HG03439 (cell line): Measurements from ENCODE around the gene MCF2L.

Experiments used
- ATAC-seq: cut with Tn5 transposase; IDR thresholded peaks from one replicate; pipeline ENCODE4 v1.9.1; 2021; ENCODE audit warnings: mild to moderate bottlenecking, moderate library complexity; ENCODE audit not compliant: unreplicated experiment

The MCF2L gene

DNA sequence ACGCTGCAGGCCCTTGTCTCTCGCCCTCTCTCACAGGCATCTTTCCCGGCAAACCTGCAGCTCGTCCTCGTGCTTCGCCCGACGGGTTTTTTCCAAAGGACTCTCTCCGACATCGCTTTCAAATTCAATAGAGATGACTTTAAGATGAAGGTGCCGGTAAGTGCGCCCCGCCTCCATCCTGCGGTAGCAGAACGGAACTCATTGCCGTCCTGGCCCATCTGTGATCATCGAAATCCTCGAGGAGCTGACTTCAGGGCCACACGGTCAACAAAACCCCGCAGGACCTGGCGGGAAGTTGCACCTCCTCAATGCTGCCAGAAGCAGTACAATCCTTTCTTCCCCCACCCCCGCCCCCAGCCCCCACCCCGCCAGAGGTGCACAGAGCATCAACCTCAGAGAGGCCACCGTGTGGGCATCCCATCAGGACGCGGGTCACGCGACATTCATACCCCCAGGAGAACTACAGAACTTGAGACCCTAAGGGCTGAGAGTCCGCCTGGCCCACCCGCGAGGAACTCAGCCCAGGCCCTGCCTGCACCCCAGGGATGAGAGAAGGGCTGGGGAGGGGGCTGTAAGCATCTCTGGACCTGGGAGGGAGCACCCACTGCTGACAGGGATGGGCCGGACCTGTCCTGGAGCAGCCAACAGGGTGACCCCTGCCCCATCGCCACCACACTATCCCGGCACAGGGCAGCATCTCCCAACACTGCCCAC lies 91.7 kb downstream of the MCF2L start:
- no peak for ATAC-seq

DNA sequence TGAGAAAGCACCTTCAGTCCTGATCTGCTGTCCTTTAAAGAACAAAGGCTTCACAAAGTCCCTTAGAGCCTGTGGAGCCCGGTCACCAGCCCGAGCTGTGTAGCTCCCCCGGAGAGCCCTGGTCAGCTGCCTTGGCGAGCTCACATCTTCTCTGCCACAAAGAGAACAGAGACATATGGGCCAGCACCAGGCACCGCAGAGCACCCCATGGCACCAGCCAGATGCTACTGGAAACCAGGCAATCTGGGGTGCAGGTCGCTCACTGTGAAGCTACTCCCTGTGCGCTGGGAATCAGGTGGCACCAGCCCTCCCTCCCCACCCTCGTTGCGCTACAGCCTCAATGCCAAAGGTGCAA lies 92.2 kb downstream of the MCF2L start:
- ATAC-seq = no peak

DNA sequence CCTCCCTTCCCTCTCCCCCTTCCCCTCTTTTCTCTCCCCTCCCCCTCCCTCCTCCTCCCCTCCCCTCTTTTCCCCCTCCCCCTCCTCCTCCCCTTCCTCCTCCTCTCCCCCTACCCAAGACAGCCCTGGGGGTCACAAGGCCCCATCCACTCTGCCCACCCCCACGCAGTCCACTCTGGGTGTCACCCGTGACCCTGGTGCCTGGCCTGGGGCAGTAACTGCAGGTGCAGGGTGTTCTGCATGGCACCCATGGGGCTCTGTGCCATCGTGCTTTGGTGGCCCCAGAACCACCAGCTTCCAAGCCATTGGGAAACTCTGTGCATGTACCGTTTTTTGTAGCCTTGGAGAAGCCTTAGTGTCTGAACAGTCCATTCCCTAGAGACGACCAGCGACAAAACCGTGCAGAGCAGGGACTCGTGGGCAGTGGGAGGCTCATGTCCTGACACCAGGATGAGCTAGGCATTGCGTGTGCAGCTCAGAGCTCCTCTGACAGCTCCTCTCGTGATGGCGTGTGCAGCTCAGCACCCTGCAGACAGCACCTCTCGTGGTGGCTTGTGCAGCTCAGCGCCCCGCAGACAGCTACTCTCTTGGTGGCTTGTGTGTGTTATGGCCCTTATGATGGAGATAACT lies 92.9 kb downstream of the MCF2L start:
- no peak for ATAC-seq

DNA sequence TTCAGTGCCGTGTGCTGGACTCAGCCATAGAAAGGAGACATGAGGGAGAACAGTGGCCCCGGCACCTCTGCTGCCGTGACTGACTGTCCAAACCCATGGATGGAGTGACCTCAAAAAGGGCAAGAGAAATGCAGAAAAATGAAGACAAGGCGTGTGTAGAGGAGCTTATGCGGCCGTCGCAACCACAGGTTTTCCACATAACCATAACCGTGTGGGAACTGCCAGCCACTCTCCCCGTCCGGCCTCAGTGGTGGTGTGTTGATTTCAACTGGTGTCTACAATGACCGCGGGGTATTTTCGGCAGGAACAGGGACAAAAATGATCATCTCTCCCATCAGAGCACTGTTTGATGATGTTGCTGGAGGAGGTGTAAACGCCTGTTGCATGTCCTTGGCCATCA lies 93.7 kb downstream of the MCF2L start:
- ATAC-seq = no peak

DNA sequence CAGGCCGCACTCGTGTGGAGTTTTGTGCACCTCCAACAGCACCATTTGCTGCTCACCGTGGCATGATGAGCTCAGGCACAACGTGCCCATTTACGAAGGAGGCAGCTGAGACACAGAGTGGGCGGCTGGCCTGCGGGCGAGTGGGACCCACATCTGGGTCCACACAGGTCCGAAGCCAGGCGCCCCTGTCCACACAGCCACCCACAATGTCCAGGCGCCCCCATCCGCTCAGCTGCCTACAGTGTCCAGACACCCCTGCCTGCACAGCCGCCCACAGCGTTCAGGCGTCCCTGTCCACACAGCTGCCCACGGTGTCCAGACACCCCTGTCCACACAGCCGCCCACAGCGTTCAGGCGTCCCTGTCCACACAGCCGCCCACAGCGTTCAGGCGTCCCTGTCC lies 94.1 kb downstream of the MCF2L start:
- no peak for ATAC-seq

DNA sequence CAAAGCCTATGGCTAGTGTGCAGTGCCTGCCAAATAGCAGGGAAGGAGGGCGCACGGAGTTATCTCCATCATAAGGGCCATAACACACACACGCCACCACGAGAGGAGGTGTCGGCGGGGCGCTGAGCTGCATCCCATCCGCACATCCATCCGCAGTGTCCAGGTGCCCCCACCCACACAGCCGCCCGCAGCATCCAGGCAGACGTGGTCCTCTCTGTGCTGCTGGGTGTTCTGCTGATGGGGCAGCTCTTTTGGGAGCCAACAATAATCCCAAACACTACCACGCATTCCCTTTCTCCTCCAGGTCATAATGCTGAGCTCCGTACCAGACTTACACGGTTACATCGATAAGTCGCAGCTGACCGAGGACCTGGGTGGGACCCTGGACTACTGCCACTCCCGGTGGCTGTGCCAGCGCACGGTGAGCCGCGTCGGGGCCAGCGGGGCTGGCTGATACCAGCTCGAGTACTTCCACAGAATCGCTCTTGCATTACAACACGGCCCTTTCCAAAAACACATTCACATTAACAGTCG lies 95.1 kb downstream of the MCF2L start:
- no peak for ATAC-seq

DNA sequence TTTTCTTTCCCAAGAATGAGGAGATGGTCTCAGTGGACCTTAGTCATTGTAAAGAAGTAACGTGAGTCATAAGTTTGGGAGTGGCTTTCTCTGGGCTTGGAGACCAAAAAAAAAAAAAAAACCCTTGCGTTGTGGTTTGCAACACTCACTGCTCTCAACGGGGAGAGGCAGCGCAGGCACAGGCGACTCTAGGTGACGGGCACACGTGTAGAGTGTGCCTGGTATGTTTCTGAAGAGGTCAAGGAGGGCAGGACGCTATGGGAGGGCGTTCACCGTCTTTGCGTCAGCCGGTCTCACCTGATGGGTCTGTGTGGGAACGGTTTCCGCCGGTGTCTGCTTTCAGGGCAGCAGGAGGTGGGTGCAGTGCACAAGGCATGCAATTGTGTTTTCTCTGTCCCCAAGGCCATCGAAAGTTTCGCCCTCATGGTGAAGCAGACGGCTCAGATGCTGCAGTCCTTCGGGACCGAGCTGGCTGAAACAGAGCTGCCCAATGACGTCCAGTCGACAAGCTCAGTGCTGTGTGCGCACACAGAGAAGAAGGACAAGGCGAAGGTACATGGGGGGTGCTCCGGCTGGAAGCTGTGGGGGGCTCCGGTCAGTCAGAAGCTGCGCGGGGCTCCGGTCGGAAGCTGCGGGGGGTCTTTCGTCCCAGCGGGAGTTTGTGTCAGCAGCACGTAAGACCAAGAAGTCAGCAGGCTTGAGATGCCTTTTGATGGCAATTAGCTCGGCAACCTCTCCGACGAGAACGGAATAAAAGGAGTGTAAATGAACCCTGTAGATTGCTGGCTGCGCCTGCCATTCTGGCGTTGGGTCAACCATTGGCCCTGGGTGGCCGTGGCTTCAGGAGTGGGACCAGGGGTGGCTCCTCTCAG lies 95.8 kb downstream of the MCF2L start:
- no peak for ATAC-seq

DNA sequence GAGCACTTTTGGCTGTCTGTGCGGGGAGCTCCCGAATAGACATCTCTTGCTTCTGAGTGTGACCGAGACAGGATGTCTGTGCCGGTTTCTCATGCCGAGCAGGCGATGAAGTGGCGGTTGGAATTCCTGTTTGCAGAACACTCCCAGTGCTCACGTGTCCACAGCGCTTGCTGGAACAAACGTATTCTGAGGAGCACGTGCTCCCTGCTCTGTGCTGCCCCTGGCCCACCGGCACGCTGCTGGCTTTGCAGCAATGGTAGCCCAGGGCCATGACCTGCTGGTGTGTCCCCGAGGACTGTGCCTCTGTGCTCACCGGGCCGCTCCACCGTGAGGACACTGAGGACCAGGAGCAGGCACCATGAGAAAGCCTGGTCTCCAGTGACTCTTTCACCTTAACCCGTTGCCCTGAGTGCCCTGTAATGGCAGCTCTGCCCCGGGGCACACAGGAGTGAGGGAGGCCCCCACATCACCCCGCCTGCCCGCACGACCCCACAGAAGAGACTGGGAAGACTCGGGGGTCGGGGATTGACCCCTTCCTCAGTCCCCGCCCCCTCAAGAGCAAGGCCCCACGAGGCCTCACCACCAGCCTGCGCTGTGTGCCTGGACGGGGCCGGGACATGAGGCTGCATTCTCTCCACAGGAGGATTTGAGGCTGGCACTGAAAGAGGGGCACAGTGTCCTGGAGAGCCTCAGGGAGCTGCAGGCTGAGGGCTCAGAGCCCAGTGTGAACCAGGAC lies 96.6 kb downstream of the MCF2L start:
- no peak for ATAC-seq

DNA sequence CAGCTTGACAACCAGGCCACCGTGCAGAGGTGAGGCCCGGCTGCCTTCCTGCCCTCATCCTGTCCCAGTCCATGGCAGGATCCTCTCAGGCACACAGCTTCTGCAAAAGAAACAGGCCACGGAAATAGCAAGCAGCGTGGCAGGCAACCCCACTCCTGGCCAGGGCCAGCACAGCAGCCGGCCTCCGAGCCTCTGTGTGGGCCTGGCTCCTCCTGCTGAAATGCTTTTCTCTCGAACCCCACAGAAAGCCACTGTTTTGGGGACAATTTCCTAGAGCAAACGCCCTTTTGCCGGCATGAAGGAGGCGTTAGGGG lies 97.1 kb downstream of the MCF2L start:
- no peak for ATAC-seq

DNA sequence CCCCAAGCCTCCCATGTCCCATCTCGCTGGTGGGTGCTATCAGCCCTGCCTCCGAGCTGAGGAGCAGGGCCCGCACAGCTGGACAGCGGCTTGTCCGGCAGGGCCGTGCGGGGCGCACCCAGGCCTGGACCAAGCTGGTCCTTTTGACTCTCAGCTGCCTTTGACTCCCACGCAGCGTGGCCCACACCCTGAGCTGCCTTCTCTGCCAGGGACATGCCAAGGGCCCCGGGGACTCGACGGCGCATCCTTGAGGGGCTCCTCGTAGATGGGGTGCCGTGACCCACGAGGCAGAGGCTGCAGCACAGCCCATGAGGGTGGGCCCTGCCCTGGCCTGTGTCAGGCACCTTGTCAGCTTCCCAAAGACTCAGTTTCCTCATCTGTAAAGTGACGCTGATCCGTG lies 97.7 kb downstream of the MCF2L start:
- ATAC-seq = no peak

DNA sequence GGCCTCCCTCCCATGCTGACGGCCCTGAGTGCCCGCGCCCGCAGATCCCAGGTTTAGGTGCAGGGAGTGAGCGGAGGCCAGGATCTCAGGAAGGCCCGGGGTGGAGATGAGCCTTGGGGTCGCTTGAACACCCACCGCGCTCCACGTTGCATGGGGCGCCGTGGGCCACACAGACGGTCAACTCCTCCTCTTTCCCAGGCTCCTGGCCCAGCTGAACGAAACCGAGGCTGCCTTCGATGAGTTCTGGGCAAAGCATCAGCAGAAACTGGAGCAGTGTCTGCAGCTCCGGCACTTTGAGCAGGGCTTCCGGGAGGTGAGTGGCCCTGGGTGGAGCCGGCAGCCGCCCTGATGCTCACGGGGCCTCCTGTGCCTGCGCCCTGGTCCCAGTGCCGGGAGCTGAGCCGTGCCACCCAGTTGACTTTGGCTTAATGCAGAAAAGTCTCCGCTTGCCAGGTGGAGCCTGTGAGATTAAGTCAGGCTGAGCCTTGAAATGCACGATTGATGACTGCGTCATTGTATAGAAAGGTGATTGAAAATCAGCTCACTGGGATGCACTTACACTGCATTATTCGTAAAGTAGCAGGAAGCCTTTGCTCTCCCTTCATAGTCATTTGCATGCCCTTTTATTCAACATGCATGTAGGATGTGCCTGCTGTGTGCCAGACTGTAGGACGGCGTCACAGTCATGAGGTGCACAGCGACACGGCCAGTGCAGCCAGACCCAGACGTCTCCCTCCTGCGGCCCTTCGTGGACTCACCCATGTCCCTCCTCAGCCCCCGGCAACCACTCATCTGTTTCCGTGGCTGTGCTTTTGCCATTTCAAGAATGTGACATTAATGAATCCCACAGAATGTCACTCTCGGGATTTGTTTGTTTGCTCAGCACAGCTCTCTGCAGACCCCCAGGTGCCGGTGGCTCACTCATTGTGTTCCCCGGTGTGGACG lies 101.1 kb downstream of the MCF2L start:
- no peak for ATAC-seq

DNA sequence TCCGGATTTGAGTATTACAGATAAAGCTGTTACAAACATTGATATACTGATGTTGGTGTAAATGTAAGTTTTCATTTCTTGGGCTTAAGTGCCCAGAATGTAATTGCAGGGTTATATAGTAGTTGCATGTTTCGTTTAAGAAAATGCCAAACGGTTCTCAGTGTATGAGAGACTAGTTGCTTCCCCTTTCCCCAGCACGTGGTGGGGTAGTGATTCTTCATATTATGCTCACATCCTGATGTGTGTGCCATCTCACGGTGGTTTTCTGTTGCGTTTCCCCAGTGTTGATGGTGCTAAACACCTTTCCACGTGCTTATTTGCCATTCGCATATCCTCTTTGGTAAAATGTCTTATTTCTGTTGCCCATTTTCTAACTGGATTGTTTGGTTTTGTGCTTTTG lies 101.8 kb downstream of the MCF2L start:
- no peak for ATAC-seq

DNA sequence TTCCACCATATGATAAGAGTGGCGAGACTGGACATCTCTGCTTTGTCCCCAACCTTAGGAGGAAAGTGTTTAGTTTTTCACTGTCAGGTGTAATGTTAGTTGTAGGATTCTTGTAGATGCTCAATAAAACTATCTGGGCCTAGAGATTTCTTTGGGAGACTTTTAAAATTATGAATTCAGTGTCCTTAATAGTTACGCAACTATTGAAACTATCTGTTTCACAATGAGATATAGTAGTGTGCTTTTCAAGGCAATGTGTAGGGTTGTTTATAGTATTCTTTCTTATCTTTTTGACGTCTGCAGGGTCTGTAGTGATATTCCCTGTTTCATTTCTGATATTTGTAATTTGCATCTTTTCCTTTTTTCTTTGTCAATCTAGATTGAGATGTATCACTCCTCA lies 103.4 kb downstream of the MCF2L start:
- no peak for ATAC-seq

DNA sequence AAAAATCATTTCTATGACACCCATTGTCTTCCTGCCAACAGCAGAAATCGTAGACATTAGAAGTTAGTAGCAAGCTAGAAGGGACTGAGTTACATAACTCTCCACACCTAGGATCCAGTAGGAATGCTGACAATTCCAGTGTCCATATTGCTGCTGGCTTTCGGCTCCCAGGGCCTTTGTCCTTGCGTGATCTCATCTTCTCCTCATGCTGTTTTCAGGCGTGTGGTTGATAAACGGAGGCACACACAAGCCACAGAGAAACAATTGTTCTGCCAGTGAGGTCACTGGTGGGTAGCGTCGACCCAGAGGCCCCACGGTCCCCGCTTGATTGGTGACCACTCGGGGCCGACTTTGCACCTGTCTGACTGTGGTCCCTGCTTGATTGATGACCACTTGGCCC lies 104.9 kb downstream of the MCF2L start:
- no peak for ATAC-seq

DNA sequence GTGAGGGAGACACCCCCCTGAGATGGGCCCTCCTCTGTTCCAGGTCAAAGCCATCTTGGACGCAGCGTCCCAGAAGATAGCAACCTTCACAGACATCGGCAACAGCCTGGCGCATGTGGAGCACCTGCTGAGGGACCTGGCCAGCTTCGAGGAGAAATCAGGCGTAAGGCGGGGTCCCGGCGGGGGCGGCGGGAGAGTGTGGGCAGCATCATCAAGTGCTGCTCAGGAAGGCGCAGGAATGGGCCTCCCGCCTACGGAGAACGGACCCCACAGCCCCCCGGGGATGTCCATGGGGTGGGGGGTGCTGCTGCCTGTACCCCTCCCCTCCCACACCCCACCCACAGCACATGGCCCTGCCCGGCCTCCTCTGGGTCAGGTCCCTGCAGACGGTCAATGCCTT lies 105.4 kb downstream of the MCF2L start:
- no peak for ATAC-seq

DNA sequence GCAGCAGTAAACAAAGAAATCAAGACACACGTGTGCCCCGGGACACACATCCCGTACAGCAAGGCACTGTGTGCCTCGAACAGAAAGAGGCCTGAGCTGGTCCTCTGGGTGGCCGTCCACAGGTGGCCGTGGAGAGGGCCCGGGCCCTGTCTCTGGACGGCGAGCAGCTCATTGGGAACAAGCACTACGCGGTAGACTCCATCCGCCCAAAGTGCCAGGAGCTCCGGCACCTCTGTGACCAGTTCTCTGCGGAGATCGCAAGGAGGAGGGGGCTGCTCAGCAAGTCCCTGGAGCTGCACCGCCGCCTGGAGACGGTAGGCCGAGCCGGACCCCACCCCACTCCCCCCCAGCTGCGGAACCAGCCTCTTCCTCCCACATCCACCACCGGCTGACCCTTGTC lies 105.9 kb downstream of the MCF2L start:
- ATAC-seq = no peak

DNA sequence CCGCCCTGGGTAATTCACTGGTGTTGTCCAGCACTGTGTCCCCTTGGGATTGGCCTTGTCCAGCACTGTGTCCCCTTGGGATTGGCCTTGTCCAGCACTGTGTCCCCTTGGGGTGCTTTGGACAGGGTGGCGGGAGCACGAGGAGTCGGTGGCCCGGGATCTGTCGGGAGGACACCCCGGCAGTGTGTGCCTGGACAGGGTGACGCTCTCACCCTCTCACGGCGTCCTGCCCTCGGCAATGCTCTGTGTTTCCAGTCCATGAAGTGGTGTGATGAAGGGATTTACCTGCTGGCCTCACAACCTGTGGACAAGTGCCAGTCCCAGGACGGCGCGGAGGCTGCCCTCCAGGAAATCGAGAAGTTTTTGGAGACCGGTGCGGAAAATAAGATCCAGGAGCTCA lies 106.7 kb downstream of the MCF2L start:
- ATAC-seq = no peak

DNA sequence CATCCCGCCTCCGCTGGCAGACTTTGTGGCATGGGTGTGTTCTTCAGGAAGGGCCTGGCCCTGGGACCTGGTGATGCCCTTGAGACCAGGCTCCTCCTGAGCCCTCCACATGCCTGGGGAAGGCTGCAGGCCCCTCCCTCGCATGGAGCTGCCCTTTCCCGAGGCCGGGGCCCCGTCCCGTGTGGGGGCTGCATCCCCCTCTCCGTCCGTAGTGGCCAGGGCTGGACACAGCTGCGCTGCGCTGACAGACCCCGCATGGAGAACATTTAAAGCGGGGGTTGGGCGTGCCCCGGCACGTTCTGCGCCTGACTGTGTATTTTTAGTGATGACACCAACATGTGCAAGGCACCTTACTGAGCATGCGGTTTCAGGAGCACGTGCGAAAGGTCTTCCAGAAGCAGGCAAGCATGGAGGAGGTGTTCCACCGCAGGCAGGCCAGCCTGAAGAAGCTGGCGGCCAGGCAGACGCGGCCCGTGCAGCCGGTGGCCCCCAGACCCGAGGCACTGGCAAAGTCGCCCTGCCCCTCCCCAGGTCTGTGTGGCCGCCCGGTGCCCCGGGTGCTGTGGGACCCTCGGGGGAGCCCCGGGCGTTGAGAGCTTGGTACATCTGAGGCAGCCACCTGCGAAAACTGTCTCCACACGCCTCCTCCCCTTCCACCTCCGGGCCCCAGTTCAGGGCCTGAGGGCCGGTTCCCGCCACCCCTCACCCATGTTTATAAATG lies 107.8 kb downstream of the MCF2L start:
- ATAC-seq = no peak

DNA sequence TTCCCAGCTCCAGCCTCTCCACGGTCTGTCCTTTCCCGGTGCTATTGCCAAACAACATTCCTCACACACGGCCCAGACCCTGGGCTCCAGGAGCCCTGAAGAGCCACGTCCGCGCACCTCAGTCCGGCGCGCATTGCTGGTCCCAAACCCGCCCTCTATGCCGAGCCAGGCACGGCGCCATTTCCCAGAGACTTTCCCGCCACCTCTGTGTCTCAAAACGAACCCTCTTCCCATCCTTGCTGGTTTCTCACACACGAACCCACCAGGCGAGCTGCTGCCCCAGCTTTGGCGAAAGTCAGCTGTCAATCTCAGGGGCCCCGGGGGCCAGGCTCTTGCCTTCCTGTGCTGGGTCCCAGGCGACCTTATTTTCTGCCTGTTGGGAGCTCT lies 108.5 kb downstream of the MCF2L start:
- no peak for ATAC-seq
